Activated CD4-positive, alpha-beta T cell treated with anti-CD3 and anti-CD28 coated beads, Interleukin-2, Interleukin-4, amounts not matched to agents 100 ng/mL and 50 ng/mL, durations not matched to agents 16 hours and 8 hours (primary cell): ENCODE results near the gene DPEP2NB.
"Not testable (repeated sequence)": the region's sequence is repeated elsewhere in the genome, so short reads cannot be mapped to it uniquely, and the experiment has no call there.

Source experiments
- DNase-seq: peaks from one replicate; pipeline ENCODE4 v3.0.0-alpha.2; 2020; ENCODE audit warnings: low spot score

Gene DPEP2NB

GRCh38 chr16:68013440-68013839, 2.3 kb downstream of the DPEP2NB start:
- DNase-seq, result no peak

- DNase-seq, result not testable (repeated sequence)
These were observed 5.8 kb downstream of the DPEP2NB start for GRCh38 chr16:68009872-68010271.

- no peak for DNase-seq
These were observed 6.5 kb downstream of the DPEP2NB start for GRCh38 chr16:68009157-68009735.

- no peak for DNase-seq
These were observed 9.9 kb downstream of the DPEP2NB start for GRCh38 chr16:68005786-68006286.

GRCh38 chr16:68005211-68005610, 10.5 kb downstream of the DPEP2NB start:
- no peak for DNase-seq

GRCh38 chr16:68003031-68003430, 12.7 kb downstream of the DPEP2NB start:
- DNase-seq, result no peak

GRCh38 chr16:68000450-68000849, 15.3 kb downstream of the DPEP2NB start:
- no peak for DNase-seq

GRCh38 chr16:67999985-68000384, 15.7 kb downstream of the DPEP2NB start:
- no peak for DNase-seq

GRCh38 chr16:67998779-67999688, 16.7 kb downstream of the DPEP2NB start, which contains the start of gene DPEP2:
Gene DPEP2, minus strand, starts transcription at chr16:67999484. Its CDS starts 6,272 bp downstream, at chr16:67993212.
- DNase-seq, result not testable (repeated sequence)

- not testable (repeated sequence) for DNase-seq
These were observed 17.4 kb downstream of the DPEP2NB start for GRCh38 chr16:67998231-67998778.

GRCh38 chr16:67996666-67997065, 19.0 kb downstream of the DPEP2NB start:
- DNase-seq, result no peak

- DNase-seq, result no peak
These were observed 20.3 kb downstream of the DPEP2NB start for GRCh38 chr16:67995423-67995822.

GRCh38 chr16:67994040-67994408, 21.7 kb downstream of the DPEP2NB start:
- DNase-seq, result not testable (repeated sequence)

- peak; percentile 85 for DNase-seq
These were observed 22.3 kb downstream of the DPEP2NB start for GRCh38 chr16:67993207-67994039.

GRCh38 chr16:67992661-67993206, 23.0 kb downstream of the DPEP2NB start:
- DNase-seq, result no peak

- DNase-seq, result no peak
These were observed 25.7 kb downstream of the DPEP2NB start for GRCh38 chr16:67990018-67990386.

GRCh38 chr16:67989322-67990017, 26.2 kb downstream of the DPEP2NB start:
- DNase-seq, result no peak

- DNase-seq, result no peak
These were observed 27.0 kb downstream of the DPEP2NB start for GRCh38 chr16:67988675-67989074.

- DNase-seq, result no peak
These were observed 28.1 kb downstream of the DPEP2NB start for GRCh38 chr16:67987460-67988160.

- DNase-seq, result no peak
These were observed 28.8 kb downstream of the DPEP2NB start for GRCh38 chr16:67986949-67987348.
